Right lobe of liver (tissue), 4 donors: Measurements from ENCODE around the gene CASQ2.

Source experiments
- CTCF ChIP-seq, 4 donors: fragments of 200-600 bp in 3 of 4; fragments of 450-650 bp in 1 of 4; IDR thresholded peaks; one replicate each; pipeline versions ENCODE4 v1.5.1 to v1.8.0; 2016 to 2022; ENCODE audit warnings: antibody characterized with exemption in 4 of 4, mild to moderate bottlenecking in 2 of 4
- POLR2A ChIP-seq: fragments of 450-650 bp; IDR thresholded peaks from one replicate; pipeline ENCODE4 v1.6.1; 2017; ENCODE audit warnings: antibody characterized with exemption, mild to moderate bottlenecking
- donor health status: DM: no; HTN: no; CAD: no.
- donor health status: DM: no; HTN: no; CAD: no.
- donor health status: DM: no; HTN: yes; CAD: no.

DNA sequence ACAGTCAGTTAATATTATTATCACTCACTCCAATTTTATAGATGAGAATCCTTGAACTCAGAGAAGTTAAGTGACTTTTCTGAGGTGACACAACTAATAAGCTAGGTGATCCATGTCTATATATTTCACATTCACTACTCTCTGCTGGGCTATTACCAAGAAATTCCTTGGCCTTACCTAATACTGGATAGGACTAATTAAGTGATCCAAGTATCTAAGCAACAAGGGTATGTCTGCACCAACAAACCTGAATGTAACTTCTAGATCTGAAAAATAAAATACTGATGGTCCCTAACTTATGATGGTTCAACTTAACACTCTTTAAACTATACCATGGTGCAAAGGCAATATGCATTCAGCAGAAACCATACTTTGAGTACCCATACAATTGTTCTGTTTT lies 14.8 kb upstream of the CASQ2 start:
- TF ChIP-seq CTCF (IDR thresholded peaks at IDR 0.05) (no peak), POLR2A (no peak)
